VCaP (cell line): ENCODE measurements around the gene UPK1B.
"Not testable (repeated sequence)": the region's sequence is repeated elsewhere in the genome, so short reads cannot be mapped to it uniquely, and the experiment has no call there.

ENCODE experiments used
- H3K27ac ChIP-seq: fragments of 450-650 bp; 2 replicates; pipeline ENCODE4 v1.5.1; 2017
- CTCF ChIP-seq: fragments of 450-650 bp; conservative IDR thresholded peaks from 2 replicates; pipeline ENCODE4 v1.5.1; 2017; ENCODE audit warnings: mild to moderate bottlenecking, moderate library complexity

UPK1B gene

GRCh38 chr3:119173325-119173724 lies at the start of gene UPK1B:
TSS of gene UPK1B (plus strand) at chr3:119173598. CDS start at chr3:119186742, 13,144 bp downstream.
- no peak within 1 kb of the TSS for H3K27ac ChIP-seq
- no peak for TF ChIP-seq CTCF

GRCh38 chr3:119125342-119125741 lies 48.1 kb upstream of the UPK1B start:
- no peak for TF ChIP-seq CTCF
- no peak overlapping the region for H3K27ac ChIP-seq

GRCh38 chr3:119125742-119126504 lies 47.5 kb upstream of the UPK1B start:
- no peak for TF ChIP-seq CTCF
- no peak overlapping the region for H3K27ac ChIP-seq

DNA sequence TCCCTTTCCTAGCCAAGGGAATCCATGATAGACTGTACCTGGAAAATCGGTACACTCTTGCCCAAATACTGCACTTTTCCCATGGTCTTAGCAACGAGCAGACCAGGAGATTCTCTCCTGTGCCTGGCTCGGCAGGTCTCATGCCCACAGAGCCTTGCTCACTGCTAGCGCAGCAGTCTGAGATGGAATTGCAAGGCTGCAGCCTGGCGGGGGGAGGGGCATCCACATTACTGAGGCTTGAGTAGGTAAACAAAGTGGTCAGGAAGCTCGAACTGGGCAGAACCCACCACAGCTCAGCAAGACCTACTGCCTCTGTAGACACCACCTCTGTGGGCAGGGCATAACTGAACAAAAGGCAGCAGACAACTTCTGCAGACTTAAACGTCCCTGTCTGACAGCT lies 43.1 kb upstream of the UPK1B start:
- not testable (repeated sequence) for H3K27ac ChIP-seq

- not testable (repeated sequence) for H3K27ac ChIP-seq
Observed at GRCh38 chr3:119132291-119132690, 41.1 kb upstream of the UPK1B start.

DNA sequence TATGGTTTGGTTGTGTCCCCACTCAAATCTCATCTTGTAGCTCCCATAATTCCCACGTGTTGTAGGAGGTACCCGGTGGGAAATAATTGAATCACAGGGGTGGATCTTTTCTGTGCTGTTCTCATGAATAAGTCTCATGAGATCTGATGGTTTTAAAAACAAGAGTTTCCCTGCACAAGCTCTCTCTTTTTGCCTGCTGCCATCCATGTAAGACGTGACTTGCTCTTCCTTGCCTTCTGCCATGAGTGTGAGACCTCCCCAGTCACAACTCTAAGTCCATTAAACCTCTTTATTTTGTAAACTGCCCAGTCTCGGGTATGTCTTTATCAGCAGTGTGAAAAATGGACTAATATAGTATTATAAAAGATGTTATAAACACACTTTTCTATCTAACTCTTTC lies 34.0 kb upstream of the UPK1B start:
- not testable (repeated sequence) for H3K27ac ChIP-seq

DNA sequence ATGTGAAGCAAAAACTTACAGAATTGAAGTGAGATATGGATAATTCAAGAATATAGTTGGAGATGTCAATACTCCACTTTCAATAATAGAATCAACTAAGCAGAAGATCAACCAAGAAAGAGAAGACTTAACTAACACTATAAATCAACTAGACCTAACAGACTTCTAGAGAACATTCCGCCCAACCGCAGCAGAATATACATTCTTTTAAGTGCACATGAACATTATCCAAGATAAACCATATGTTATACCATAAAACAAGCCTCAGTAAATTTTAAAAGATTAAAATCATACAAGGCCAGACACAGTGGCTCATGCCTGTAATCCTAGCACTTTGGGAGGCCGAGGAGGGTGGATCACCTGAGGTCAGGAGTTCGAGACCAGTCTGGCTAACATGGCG lies 32.9 kb upstream of the UPK1B start:
- TF ChIP-seq CTCF, result no peak
- H3K27ac ChIP-seq, result no peak overlapping the region

GRCh38 chr3:119145128-119145499 lies 28.3 kb upstream of the UPK1B start:
- no peak for TF ChIP-seq CTCF
- no peak overlapping the region for H3K27ac ChIP-seq

DNA sequence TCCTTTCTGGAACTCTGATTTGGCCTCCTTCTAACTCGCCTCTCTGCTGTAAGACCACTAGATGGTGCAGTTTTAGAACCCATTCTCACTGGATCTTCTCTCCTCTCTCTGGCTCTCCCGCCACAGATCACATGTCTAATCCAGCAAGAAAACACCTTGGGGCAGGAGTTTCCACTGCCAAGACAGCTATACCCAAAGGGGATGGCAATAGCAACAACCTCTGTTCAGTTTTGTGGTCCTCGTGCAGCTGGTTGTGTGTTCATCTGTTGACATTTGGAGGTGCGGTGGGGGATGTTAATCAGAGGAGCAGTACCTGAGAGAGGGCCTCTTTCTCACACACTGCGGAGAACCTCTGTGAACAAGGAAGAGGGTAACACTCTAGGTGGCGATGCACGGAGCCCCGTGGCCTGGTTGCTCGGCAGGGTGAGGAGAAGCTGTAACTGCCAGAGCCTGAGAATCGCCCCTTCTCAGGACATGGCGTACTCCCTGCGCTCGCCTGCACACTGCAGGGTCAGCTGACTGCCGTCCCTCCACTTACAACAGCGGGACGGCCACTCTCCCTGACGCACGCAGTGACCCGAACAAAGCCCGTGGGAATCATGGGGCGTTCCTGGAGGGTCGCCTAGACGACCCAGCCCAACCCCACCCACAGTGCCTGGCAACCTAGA lies 27.8 kb upstream of the UPK1B start, which contains the start of gene TEX55:
Gene TEX55, plus strand, starts transcription at position 666 of the 668 bp plus-strand sequence. CDS start 25 bp downstream, outside the sequence.
- no peak within 1 kb of the TSS for H3K27ac ChIP-seq
- peak; percentile 83 for TF ChIP-seq CTCF
